GM12878 (cell line): Measurements from ENCODE around the gene KCNK5.

Experiments used
- BMI1 ChIP-seq: fragments of 450-650 bp; IDR thresholded peaks from 2 replicates; pipeline ENCODE4 v1.6.1; 2016; ENCODE audit warnings: mild to moderate bottlenecking, moderate library complexity, borderline replicate concordance
- BRCA1 ChIP-seq: IDR thresholded peaks from 2 replicates; pipeline ENCODE4 v1.6.1; 2011; ENCODE audit warnings: low read depth, low read length, improper control_type of control experiment
- CHD4 ChIP-seq: fragments of 200-600 bp; sonication (generic); IDR thresholded peaks from 2 replicates; pipeline ENCODE4 v1.6.1; 2016; ENCODE audit warnings: mild to moderate bottlenecking
- EZH2 ChIP-seq: IDR thresholded peaks from 2 replicates; pipeline ENCODE4 v1.6.1; 2012; ENCODE audit warnings: low read depth, mild to moderate bottlenecking, control low read depth, inconsistent platforms, low read length, borderline replicate concordance; ENCODE audit not compliant: control insufficient read depth
- POLR2A ChIP-seq: IDR thresholded peaks from 2 replicates; pipeline ENCODE4 v1.6.1; 2011; ENCODE audit warnings: low read depth, mild to moderate bottlenecking, low read length
- RAD51 ChIP-seq: fragments of 450-650 bp; IDR thresholded peaks from 2 replicates; pipeline ENCODE4 v1.6.1; 2016; ENCODE audit warnings: moderate library complexity, mild to moderate bottlenecking, inconsistent platforms
- SP1 ChIP-seq: IDR thresholded peaks from one replicate; pipeline ENCODE4 v1.6.1; 2011; ENCODE audit warnings: low read depth, low read length
- SPI1 ChIP-seq: IDR thresholded peaks from 2 replicates; pipeline ENCODE4 v1.6.1; 2011; ENCODE audit warnings: low read depth, mild to moderate bottlenecking, low read length, moderate library complexity, borderline replicate concordance; ENCODE audit not compliant: insufficient read depth
- ZNF207 ChIP-seq: fragments of 450-650 bp; IDR thresholded peaks from 2 replicates; pipeline ENCODE4 v1.6.1; 2014; ENCODE audit warnings: antibody characterized with exemption, mild to moderate bottlenecking, borderline replicate concordance
- TF ChIP-seq, protein P1 (sequence below), 3 experiments: IDR thresholded peaks in 2 of 3; conservative IDR thresholded peaks in 1 of 3; 2 replicates each; pipeline ENCODE4 v1.5.1; 2011; ENCODE audit warnings: low read depth in 3 of 3, low read length in 3 of 3, mild to moderate bottlenecking in 3 of 3, control low read depth in 2 of 3, moderate library complexity in 2 of 3, inconsistent platforms in 1 of 3, mixed read lengths in 1 of 3; ENCODE audit not compliant: control insufficient read depth in 2 of 3, insufficient read depth in 1 of 3; ENCODE audit errors: extremely low read depth in 1 of 3
- TF ChIP-seq, protein P2 (sequence below): IDR thresholded peaks from 2 replicates; pipeline ENCODE4 v1.6.1; 2011; ENCODE audit warnings: low read depth, low read length, improper control_type of control experiment, borderline replicate concordance
- TF ChIP-seq, protein P3 (sequence below): fragments of 450-650 bp; conservative IDR thresholded peaks from 2 replicates; pipeline ENCODE4 v1.6.1; 2017; ENCODE audit warnings: mild to moderate bottlenecking, moderate library complexity

DNA sequence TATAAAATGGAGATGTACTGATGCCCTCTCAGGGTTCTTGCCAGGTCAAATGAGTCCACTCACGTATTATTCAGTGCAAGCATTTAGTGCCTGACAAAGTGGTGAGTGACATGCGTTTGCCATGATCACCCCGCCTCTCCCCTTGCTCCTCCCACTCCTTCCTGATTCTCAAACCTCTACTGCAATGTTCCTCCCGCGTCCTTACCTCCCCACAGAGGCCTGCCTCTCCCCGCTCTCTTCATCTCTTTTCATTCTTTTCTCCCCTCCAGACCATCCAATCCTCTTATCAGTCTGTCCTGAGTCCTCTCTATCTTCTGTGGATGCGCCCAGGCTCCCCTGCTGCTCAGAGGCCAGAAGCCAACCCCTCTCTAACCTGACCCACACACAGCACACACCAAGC, 40.7 kb downstream of the KCNK5 start:
- TF ChIP-seq SP1 (no peak), RAD51 (no peak), BMI1 (no peak), CHD4 (no peak), EZH2 (no peak), ZNF207 (no peak), POLR2A (no peak), SPI1 (no peak), BRCA1 (no peak)
- TF ChIP-seq, protein P1, sequence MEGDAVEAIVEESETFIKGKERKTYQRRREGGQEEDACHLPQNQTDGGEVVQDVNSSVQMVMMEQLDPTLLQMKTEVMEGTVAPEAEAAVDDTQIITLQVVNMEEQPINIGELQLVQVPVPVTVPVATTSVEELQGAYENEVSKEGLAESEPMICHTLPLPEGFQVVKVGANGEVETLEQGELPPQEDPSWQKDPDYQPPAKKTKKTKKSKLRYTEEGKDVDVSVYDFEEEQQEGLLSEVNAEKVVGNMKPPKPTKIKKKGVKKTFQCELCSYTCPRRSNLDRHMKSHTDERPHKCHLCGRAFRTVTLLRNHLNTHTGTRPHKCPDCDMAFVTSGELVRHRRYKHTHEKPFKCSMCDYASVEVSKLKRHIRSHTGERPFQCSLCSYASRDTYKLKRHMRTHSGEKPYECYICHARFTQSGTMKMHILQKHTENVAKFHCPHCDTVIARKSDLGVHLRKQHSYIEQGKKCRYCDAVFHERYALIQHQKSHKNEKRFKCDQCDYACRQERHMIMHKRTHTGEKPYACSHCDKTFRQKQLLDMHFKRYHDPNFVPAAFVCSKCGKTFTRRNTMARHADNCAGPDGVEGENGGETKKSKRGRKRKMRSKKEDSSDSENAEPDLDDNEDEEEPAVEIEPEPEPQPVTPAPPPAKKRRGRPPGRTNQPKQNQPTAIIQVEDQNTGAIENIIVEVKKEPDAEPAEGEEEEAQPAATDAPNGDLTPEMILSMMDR (IDR thresholded peaks at IDR 0.05 in 2 of 3, conservative IDR thresholded peaks at IDR 0.05 in 1 of 3; ENCODE audit: control insufficient read depth in 2 of 3, extremely low read depth in 1 of 3, insufficient read depth in 1 of 3, low read depth in 3 of 3, low read length in 3 of 3): no peak
- TF ChIP-seq, protein P2, sequence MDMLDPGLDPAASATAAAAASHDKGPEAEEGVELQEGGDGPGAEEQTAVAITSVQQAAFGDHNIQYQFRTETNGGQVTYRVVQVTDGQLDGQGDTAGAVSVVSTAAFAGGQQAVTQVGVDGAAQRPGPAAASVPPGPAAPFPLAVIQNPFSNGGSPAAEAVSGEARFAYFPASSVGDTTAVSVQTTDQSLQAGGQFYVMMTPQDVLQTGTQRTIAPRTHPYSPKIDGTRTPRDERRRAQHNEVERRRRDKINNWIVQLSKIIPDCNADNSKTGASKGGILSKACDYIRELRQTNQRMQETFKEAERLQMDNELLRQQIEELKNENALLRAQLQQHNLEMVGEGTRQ: no peak
- TF ChIP-seq, protein P3, sequence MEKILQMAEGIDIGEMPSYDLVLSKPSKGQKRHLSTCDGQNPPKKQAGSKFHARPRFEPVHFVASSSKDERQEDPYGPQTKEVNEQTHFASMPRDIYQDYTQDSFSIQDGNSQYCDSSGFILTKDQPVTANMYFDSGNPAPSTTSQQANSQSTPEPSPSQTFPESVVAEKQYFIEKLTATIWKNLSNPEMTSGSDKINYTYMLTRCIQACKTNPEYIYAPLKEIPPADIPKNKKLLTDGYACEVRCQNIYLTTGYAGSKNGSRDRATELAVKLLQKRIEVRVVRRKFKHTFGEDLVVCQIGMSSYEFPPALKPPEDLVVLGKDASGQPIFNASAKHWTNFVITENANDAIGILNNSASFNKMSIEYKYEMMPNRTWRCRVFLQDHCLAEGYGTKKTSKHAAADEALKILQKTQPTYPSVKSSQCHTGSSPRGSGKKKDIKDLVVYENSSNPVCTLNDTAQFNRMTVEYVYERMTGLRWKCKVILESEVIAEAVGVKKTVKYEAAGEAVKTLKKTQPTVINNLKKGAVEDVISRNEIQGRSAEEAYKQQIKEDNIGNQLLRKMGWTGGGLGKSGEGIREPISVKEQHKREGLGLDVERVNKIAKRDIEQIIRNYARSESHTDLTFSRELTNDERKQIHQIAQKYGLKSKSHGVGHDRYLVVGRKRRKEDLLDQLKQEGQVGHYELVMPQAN: no peak
